Measurements from ENCODE around the gene BEND6. TPM values are rescaled to one million over a fixed set of nuclear protein-coding genes. Genes with fewer than 3 reads are reported as not detected.
"Not testable (repeated sequence)": the region's sequence is repeated elsewhere in the genome, so short reads cannot be mapped to it uniquely, and the experiment has no call there.

The BEND6 gene
- total RNA-seq, 2 experiments from 2014 or later, result not detected

DNA sequence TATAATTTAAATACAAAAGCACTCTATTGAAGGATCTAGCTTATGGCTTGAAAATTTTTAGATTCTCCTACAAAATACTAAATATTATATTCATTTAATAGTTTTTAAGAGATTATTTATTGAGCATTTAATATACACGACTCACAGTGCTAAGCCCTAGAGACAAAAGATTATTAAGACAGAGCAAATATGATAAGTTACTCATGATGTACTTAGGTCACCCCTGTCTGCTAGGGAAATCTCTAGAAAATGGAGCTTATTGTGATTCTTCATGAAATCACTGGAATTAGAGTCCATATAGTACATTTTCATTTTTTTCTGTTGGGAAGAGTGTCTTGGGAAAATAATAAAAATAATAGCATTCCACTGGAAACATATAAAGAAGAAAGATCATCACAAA is 37.8 kb downstream of the BEND6 start:
- Mint-ChIP-seq H3K27me3 (peaks cover 21% of the 10 kb centered on the region), H3K27ac (no peak overlapping the region), H3K4me3 (no peak overlapping the region), H3K9me3 (no peaks in the 10 kb centered on the region), H3K4me1 (ENCODE audit: low read depth) (no peaks in the 10 kb centered on the region), H3K36me3 (no peaks in the 10 kb centered on the region)
- ChIA-PET POLR2A (no interaction called here), CTCF (no interaction called here)
- no peak for DNase-seq
- intact Hi-C loops (cut with micrococcal nuclease), result no loop called here

- peaks cover 15% of the 10 kb centered on the region for H3K27me3 Mint-ChIP-seq
- no peaks in the 10 kb centered on the region for H3K36me3 Mint-ChIP-seq
- ChIA-PET CTCF (interaction anchor here (1.1 kb wide), 1 partner anchor 91 kb away, joined by 3 read pairs; no protein-coding TSS in a partner anchor), POLR2A (no interaction called here)
- no peak overlapping the region for H3K4me3 Mint-ChIP-seq
- intact Hi-C loops (cut with micrococcal nuclease), result no loop called here
- no peak for DNase-seq
- H3K9me3 Mint-ChIP-seq, result peaks cover 13% of the 10 kb centered on the region
- no peaks in the 10 kb centered on the region for H3K4me1 Mint-ChIP-seq (ENCODE audit: low read depth)
- H3K27ac Mint-ChIP-seq, result no peak overlapping the region
Measured at GRCh38 chr6:56995347-56995902, 40.5 kb downstream of the BEND6 start.

DNA sequence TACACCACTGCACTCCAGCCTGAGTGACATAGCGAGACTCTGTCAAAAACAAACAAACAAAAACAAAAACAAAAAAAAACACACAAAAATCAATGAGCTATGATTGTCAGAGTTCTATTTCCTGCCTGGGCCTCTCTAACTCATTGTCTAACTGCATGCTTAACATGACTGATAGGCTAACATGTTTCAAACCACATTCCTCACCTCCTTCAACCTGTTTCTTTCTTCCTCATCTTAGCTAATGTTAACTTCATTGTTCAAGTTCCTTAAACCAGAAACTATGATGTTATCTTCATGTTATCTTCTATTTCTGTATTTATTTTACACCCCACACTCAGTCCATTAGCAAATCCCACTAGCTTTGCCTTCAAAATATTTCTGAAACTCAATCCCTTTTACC is 41.5 kb downstream of the BEND6 start:
- Mint-ChIP-seq H3K9me3 (peaks cover 13% of the 10 kb centered on the region), H3K27me3 (peaks cover 14% of the 10 kb centered on the region), H3K4me1 (ENCODE audit: low read depth) (no peaks in the 10 kb centered on the region), H3K36me3 (no peaks in the 10 kb centered on the region), H3K27ac (no peak overlapping the region), H3K4me3 (no peak overlapping the region)
- DNase-seq, result no peak
- ChIA-PET CTCF (interaction anchor here (1.1 kb wide), 1 partner anchor 92 kb away, joined by 3 read pairs; no protein-coding TSS in a partner anchor), POLR2A (no interaction called here)
- intact Hi-C loops (cut with micrococcal nuclease), result no loop called here

- CTCF ChIA-PET, result no interaction called here
- no peak for DNase-seq
- Mint-ChIP-seq H3K36me3 (no peaks in the 10 kb centered on the region), H3K27ac (no peak overlapping the region), H3K4me1 (ENCODE audit: low read depth) (no peaks in the 10 kb centered on the region), H3K4me3 (no peak overlapping the region), H3K27me3 (peaks cover 6% of the 10 kb centered on the region), H3K9me3 (peaks cover 13% of the 10 kb centered on the region)
- intact Hi-C loops (cut with micrococcal nuclease), result no loop called here
- POLR2A ChIA-PET, result no interaction called here
Measured at GRCh38 chr6:56999049-56999448, 44.1 kb downstream of the BEND6 start.

- H3K4me1 Mint-ChIP-seq (ENCODE audit: low read depth); intact Hi-C loops (cut with micrococcal nuclease); H3K36me3 Mint-ChIP-seq; H3K4me3 Mint-ChIP-seq; H3K27ac Mint-ChIP-seq; H3K27me3 Mint-ChIP-seq; CTCF ChIA-PET; POLR2A ChIA-PET; DNase-seq: not testable (repeated sequence)
- peaks cover 13% of the 10 kb centered on the region for H3K9me3 Mint-ChIP-seq
Measured at GRCh38 chr6:56999748-57000147, 44.8 kb downstream of the BEND6 start.

- DNase-seq, result no peak
- peaks cover 6% of the 10 kb centered on the region for H3K27me3 Mint-ChIP-seq
- H3K36me3 Mint-ChIP-seq, result no peaks in the 10 kb centered on the region
- intact Hi-C loops (cut with micrococcal nuclease), result no loop called here
- H3K4me1 Mint-ChIP-seq (ENCODE audit: low read depth), result no peaks in the 10 kb centered on the region
- no peak overlapping the region for H3K4me3 Mint-ChIP-seq
- peaks cover 13% of the 10 kb centered on the region for H3K9me3 Mint-ChIP-seq
- POLR2A ChIA-PET, result no interaction called here
- no peak overlapping the region for H3K27ac Mint-ChIP-seq
- CTCF ChIA-PET, result no interaction called here
Measured at GRCh38 chr6:57002197-57002596, 47.3 kb downstream of the BEND6 start.

DNA sequence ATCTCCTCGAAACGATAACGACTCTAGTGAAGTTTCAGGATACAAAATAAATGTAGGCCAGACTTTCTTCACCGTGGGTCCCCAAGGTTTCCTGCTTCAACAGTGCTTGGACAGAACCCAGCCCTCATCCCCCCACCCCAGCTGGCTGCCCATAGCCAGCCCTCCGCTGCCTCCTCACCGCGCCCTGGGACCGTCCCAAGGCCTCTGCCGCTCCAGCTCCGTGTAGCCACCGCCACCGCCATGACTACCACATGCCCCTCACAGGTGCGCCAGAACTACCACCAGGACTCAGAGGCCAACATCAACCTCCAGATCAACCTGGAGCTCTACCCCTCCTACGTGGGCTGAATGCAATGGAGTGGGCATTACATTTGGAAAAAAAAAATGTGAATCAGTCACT is 49.4 kb downstream of the BEND6 start:
- no peak for DNase-seq
- peaks cover 3% of the 10 kb centered on the region for H3K9me3 Mint-ChIP-seq
- ChIA-PET CTCF (interaction anchor here (0.8 kb wide), 1 partner anchor 97 kb away, joined by 3 read pairs; no protein-coding TSS in a partner anchor), POLR2A (no interaction called here)
- H3K36me3 Mint-ChIP-seq, result no peaks in the 10 kb centered on the region
- H3K27ac Mint-ChIP-seq, result no peak overlapping the region
- peaks cover 6% of the 10 kb centered on the region for H3K27me3 Mint-ChIP-seq
- intact Hi-C loops (cut with micrococcal nuclease), result no loop called here
- no peak overlapping the region for H3K4me3 Mint-ChIP-seq
- H3K4me1 Mint-ChIP-seq (ENCODE audit: low read depth), result no peaks in the 10 kb centered on the region

- H3K4me3 Mint-ChIP-seq, result no peak overlapping the region
- no peak overlapping the region for H3K27ac Mint-ChIP-seq
- no peaks in the 10 kb centered on the region for H3K9me3 Mint-ChIP-seq
- H3K36me3 Mint-ChIP-seq, result no peaks in the 10 kb centered on the region
- intact Hi-C loops (cut with micrococcal nuclease), result no loop called here
- ChIA-PET CTCF (no interaction called here), POLR2A (no interaction called here)
- no peak for DNase-seq
- H3K4me1 Mint-ChIP-seq (ENCODE audit: low read depth), result no peaks in the 10 kb centered on the region
- peaks cover 7% of the 10 kb centered on the region for H3K27me3 Mint-ChIP-seq
Measured at GRCh38 chr6:57006101-57006500, 51.2 kb downstream of the BEND6 start.

DNA sequence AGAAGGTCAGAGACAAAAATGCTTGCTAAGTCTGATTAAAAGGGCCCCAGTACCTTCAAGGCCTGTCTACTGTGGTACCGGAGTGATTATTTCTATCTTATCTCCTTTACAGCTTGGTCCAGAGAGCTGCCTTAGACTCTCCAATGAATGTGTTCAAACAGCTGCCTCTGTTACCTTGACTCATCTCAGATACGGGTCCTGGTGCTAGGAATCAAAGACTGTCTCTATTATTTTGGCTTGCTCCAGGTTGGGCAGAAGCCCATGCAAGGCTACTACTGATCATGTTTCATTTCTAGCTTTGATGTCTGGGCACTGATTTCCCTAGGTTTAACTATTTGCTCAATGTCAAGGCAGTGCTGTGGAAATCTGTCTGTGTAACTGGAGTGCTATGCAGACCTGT is 53.2 kb downstream of the BEND6 start:
- POLR2A ChIA-PET, result not testable (repeated sequence)

GRCh38 chr6:57013521-57013926 is 58.6 kb downstream of the BEND6 start:
- Mint-ChIP-seq H3K36me3 (no peaks in the 10 kb centered on the region), H3K27ac (no peak overlapping the region), H3K27me3 (peaks cover 6% of the 10 kb centered on the region), H3K4me3 (no peak overlapping the region), H3K4me1 (ENCODE audit: low read depth) (no peaks in the 10 kb centered on the region), H3K9me3 (no peaks in the 10 kb centered on the region)
- DNase-seq, result no peak
- intact Hi-C loops (cut with micrococcal nuclease), result no loop called here
- ChIA-PET CTCF (interaction anchor here (1.1 kb wide), 2 partner anchors 87 to 111 kb away, joined by 3 read pairs; no protein-coding TSS in a partner anchor), POLR2A (no interaction called here)

More for the DNA sequence above, 53.2 kb downstream of the BEND6 start:
- CTCF ChIA-PET, result interaction anchor here (0.7 kb wide), 1 partner anchor 105 kb away, joined by 4 read pairs; no protein-coding TSS in a partner anchor
- H3K9me3 Mint-ChIP-seq; H3K4me1 Mint-ChIP-seq (ENCODE audit: low read depth); H3K27ac Mint-ChIP-seq; DNase-seq; intact Hi-C loops (cut with micrococcal nuclease); H3K4me3 Mint-ChIP-seq; H3K27me3 Mint-ChIP-seq; H3K36me3 Mint-ChIP-seq: not testable (repeated sequence)

DNA sequence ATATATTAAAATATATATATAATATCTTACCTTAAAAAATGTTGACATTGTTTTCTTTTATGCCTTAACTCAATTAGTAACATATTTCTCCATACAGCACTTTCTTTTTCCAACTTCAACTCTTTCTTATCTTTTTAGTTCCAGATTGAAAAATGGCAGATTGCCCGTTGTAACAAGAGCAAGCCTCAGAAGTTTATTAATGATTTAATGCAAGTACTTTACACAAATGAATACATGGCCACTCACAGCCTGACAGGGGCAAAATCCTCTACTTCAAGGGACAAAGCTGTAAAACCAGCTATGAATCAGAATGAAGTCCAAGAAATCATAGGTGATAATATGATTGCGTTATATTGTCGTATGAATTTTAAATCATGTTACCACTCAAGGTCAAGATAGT is 62.2 kb downstream of the BEND6 start:
- peaks cover 2% of the 10 kb centered on the region for H3K27me3 Mint-ChIP-seq
- ChIA-PET POLR2A (no interaction called here), CTCF (interaction anchor here (0.8 to 1.8 kb wide), 2 partner anchors 113 to 114 kb away, joined by 3 to 7 read pairs; no protein-coding TSS in a partner anchor)
- H3K27ac Mint-ChIP-seq, result no peak overlapping the region
- no peaks in the 10 kb centered on the region for H3K4me1 Mint-ChIP-seq (ENCODE audit: low read depth)
- no peak overlapping the region for H3K4me3 Mint-ChIP-seq
- H3K36me3 Mint-ChIP-seq, result no peaks in the 10 kb centered on the region
- intact Hi-C loops (cut with micrococcal nuclease), result no loop called here
- no peaks in the 10 kb centered on the region for H3K9me3 Mint-ChIP-seq
- DNase-seq, result no peak

DNA sequence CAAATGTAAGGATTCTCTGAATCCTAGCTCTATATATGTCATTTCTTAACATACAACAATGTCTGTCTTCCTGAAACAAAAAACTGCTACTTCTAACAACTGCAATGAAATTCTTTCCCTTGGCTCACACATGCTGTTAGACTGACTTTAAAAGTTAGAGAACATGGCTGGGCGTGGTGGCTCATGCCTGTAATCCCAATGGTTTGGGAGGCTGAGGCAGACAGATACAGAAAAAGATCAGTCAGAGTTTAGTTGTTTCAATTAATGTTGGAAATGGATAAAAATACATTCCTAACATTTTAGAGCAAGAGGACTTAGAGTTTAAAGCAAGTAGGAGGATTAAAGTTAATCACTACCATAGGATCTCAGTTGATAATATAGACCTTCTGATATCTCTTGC is 62.9 kb downstream of the BEND6 start:
- Mint-ChIP-seq H3K4me3 (no peak overlapping the region), H3K9me3 (no peaks in the 10 kb centered on the region), H3K27ac (no peak overlapping the region), H3K36me3 (no peaks in the 10 kb centered on the region), H3K4me1 (ENCODE audit: low read depth) (no peaks in the 10 kb centered on the region), H3K27me3 (peaks cover 2% of the 10 kb centered on the region)
- POLR2A ChIA-PET, result no interaction called here
- intact Hi-C loops (cut with micrococcal nuclease), result no loop called here
- CTCF ChIA-PET, result interaction anchor here (0.6 to 1.8 kb wide), 5 partner anchors 113 to 304 kb away, joined by 3 to 7 read pairs (median 3); no protein-coding TSS in a partner anchor
- no peak for DNase-seq

GRCh38 chr6:57019434-57019833 is 64.5 kb downstream of the BEND6 start:
- H3K4me3 Mint-ChIP-seq, result no peak overlapping the region
- CTCF ChIA-PET, result interaction anchor here (1.5 to 3.2 kb wide), 2 partner anchors 64 to 116 kb away, joined by 3 to 46 read pairs; partner anchors contain the start of gene BEND6
- no peak for DNase-seq

More at GRCh38 chr6:57019434-57019833, 64.5 kb downstream of the BEND6 start:
- Mint-ChIP-seq H3K4me1 (ENCODE audit: low read depth) (no peaks in the 10 kb centered on the region), H3K27me3 (no peaks in the 10 kb centered on the region), H3K36me3 (no peaks in the 10 kb centered on the region), H3K9me3 (peaks cover 11% of the 10 kb centered on the region), H3K27ac (no peak overlapping the region)
- intact Hi-C loops (cut with micrococcal nuclease), result no loop called here
- POLR2A ChIA-PET, result no interaction called here
